Measurements from ENCODE around the gene MBNL1.
A peak's percentile ranks its signal among the peaks of the same experiment; 100 is the strongest.

MBNL1 gene

GRCh38 chr3:152327203-152327602 is 58.5 kb downstream of the MBNL1 start:
- TF ChIP-seq CTCF (conservative IDR thresholded peaks at IDR 0.05; ENCODE audit: low read depth, low read length), result no peak
- no peak overlapping the region for H3K4me3 ChIP-seq (ENCODE audit: low read depth, low read length)
- no peak for DNase-seq (ENCODE audit: low read depth)

- peak overlapping the region; percentile 14 for H3K4me3 ChIP-seq (ENCODE audit: low read depth, low read length)
Observed at GRCh38 chr3:152328841-152329240, 60.1 kb downstream of the MBNL1 start.

GRCh38 chr3:152330559-152330958 is 61.8 kb downstream of the MBNL1 start:
- no peak for DNase-seq (ENCODE audit: low read depth)
- no peak overlapping the region for H3K4me3 ChIP-seq (ENCODE audit: low read depth, low read length)
- no peak for TF ChIP-seq CTCF (conservative IDR thresholded peaks at IDR 0.05; ENCODE audit: low read depth, low read length)

More at GRCh38 chr3:152328841-152329240, 60.1 kb downstream of the MBNL1 start:
- DNase-seq (ENCODE audit: low read depth), result peak; percentile 92
- TF ChIP-seq CTCF (conservative IDR thresholded peaks at IDR 0.05; ENCODE audit: low read depth, low read length), result no peak

GRCh38 chr3:152331018-152331541 is 62.4 kb downstream of the MBNL1 start:
- H3K4me3 ChIP-seq (ENCODE audit: low read depth, low read length), result no peak overlapping the region
- TF ChIP-seq CTCF (conservative IDR thresholded peaks at IDR 0.05; ENCODE audit: low read depth, low read length), result no peak
- peak; percentile 76 for DNase-seq (ENCODE audit: low read depth)

- TF ChIP-seq CTCF (conservative IDR thresholded peaks at IDR 0.05; ENCODE audit: low read depth, low read length), result no peak
- H3K4me3 ChIP-seq (ENCODE audit: low read depth, low read length), result no peak overlapping the region
Observed at GRCh38 chr3:152331998-152332397, 63.3 kb downstream of the MBNL1 start.

GRCh38 chr3:152333928-152334327 is 65.2 kb downstream of the MBNL1 start:
- TF ChIP-seq CTCF (conservative IDR thresholded peaks at IDR 0.05; ENCODE audit: low read depth, low read length), result no peak
- H3K4me3 ChIP-seq (ENCODE audit: low read depth, low read length), result no peak overlapping the region
- DNase-seq (ENCODE audit: low read depth), result no peak

More at GRCh38 chr3:152331998-152332397, 63.3 kb downstream of the MBNL1 start:
- no peak for DNase-seq (ENCODE audit: low read depth)

GRCh38 chr3:152334761-152335160 is 66.0 kb downstream of the MBNL1 start:
- H3K4me3 ChIP-seq (ENCODE audit: low read depth, low read length), result no peak overlapping the region
- TF ChIP-seq CTCF (conservative IDR thresholded peaks at IDR 0.05; ENCODE audit: low read depth, low read length), result no peak
- no peak for DNase-seq (ENCODE audit: low read depth)
